ENCODE measurements around the gene CHST8. TPM values are rescaled to one million over a fixed set of nuclear protein-coding genes. Genes with fewer than 3 reads are reported as not detected.

The CHST8 gene
- total and polyA plus RNA-seq, 7 experiments from 2014 or later, result not detected

- no peaks in the 10 kb centered on the region for H3K4me1 ChIP-seq (ENCODE audit: control insufficient read depth in 2 of 2, insufficient read depth in 2 of 2, low read length in 2 of 2)
- CTCF ChIA-PET, result no interaction called here
Measured at GRCh38 chr19:33747273-33747672, 125.5 kb downstream of the CHST8 start.

GRCh38 chr19:33748231-33748630 lies 126.5 kb downstream of the CHST8 start:
- Histone ChIP-seq H3K4me1 (ENCODE audit: control insufficient read depth in 2 of 2, insufficient read depth in 2 of 2, low read length in 2 of 2) (no peaks in the 10 kb centered on the region), H3K27ac (ENCODE audit: low read depth, low read length) (no peak overlapping the region), H3K9me3 (ENCODE audit: control insufficient read depth in 2 of 3, low read length in 3 of 3) (no peaks in the 10 kb centered on the region), H3K36me3 (ENCODE audit: control insufficient read depth in 2 of 3, insufficient read depth in 3 of 3, low read length in 3 of 3) (no peaks in the 10 kb centered on the region), H3K27me3 (ENCODE audit: control insufficient read depth in 2 of 2, insufficient read depth in 2 of 2, low read length in 2 of 2) (no peaks in the 10 kb centered on the region), H3K4me3 (ENCODE audit: low read length) (no peak overlapping the region)
- intact Hi-C loops (cut with micrococcal nuclease), result no loop called here
- Mint-ChIP-seq H3K27ac (no peak overlapping the region), H3K4me3 (no peak overlapping the region), H3K4me1 (no peaks in the 10 kb centered on the region), H3K27me3 (peaks cover 0 to 42% (median 13%) of the 10 kb centered on the region in 5 donors), H3K9me3 (peaks cover 0 to 3% (median 0%) of the 10 kb centered on the region in 11 donors), H3K36me3 (no peaks in the 10 kb centered on the region)
- no peak for ATAC-seq
- CTCF ChIA-PET, result no interaction called here
- POLR2A ChIA-PET, result no interaction called here
- DNase-seq, result no peak

More at GRCh38 chr19:33747273-33747672, 125.5 kb downstream of the CHST8 start:
- no peaks in the 10 kb centered on the region for H3K36me3 Mint-ChIP-seq
- ATAC-seq (no peak), DNase-seq (no peak)
- peaks cover 0 to 44% (median 13%) of the 10 kb centered on the region in 5 donors for H3K27me3 Mint-ChIP-seq
- POLR2A ChIA-PET, result no interaction called here
- Histone ChIP-seq H3K4me3 (ENCODE audit: low read length) (no peak overlapping the region), H3K9me3 (ENCODE audit: control insufficient read depth in 2 of 3, low read length in 3 of 3) (no peaks in the 10 kb centered on the region), H3K27me3 (ENCODE audit: control insufficient read depth in 2 of 2, insufficient read depth in 2 of 2, low read length in 2 of 2) (no peaks in the 10 kb centered on the region), H3K27ac (ENCODE audit: low read depth, low read length) (no peak overlapping the region), H3K36me3 (ENCODE audit: control insufficient read depth in 2 of 3, insufficient read depth in 3 of 3, low read length in 3 of 3) (no peaks in the 10 kb centered on the region)
- peaks cover 0 to 3% (median 0%) of the 10 kb centered on the region in 11 donors for H3K9me3 Mint-ChIP-seq
- H3K4me3 Mint-ChIP-seq, result no peak overlapping the region
- H3K27ac Mint-ChIP-seq, result no peak overlapping the region
- H3K4me1 Mint-ChIP-seq, result no peaks in the 10 kb centered on the region
- intact Hi-C loops (cut with micrococcal nuclease), result no loop called here

GRCh38 chr19:33749016-33749415 lies 127.3 kb downstream of the CHST8 start:
- ATAC-seq (no peak), DNase-seq (no peak)
- Mint-ChIP-seq H3K27ac (no peak overlapping the region), H3K27me3 (peaks cover 0 to 34% (median 12%) of the 10 kb centered on the region in 5 donors), H3K9me3 (peaks cover 0 to 2% (median 0%) of the 10 kb centered on the region in 11 donors), H3K4me3 (no peak overlapping the region), H3K4me1 (no peaks in the 10 kb centered on the region), H3K36me3 (no peaks in the 10 kb centered on the region)
- ChIA-PET POLR2A (no interaction called here), CTCF (interaction anchor here (0.6 kb wide), 1 partner anchor 803 kb away, joined by 3 read pairs; no protein-coding TSS in a partner anchor)
- Histone ChIP-seq H3K36me3 (ENCODE audit: control insufficient read depth in 2 of 3, insufficient read depth in 3 of 3, low read length in 3 of 3) (no peaks in the 10 kb centered on the region), H3K27me3 (ENCODE audit: control insufficient read depth in 2 of 2, insufficient read depth in 2 of 2, low read length in 2 of 2) (no peaks in the 10 kb centered on the region), H3K9me3 (ENCODE audit: control insufficient read depth in 2 of 3, low read length in 3 of 3) (no peaks in the 10 kb centered on the region), H3K27ac (ENCODE audit: low read depth, low read length) (no peak overlapping the region), H3K4me1 (ENCODE audit: control insufficient read depth in 2 of 2, insufficient read depth in 2 of 2, low read length in 2 of 2) (no peaks in the 10 kb centered on the region), H3K4me3 (ENCODE audit: low read length) (no peak overlapping the region)
- intact Hi-C loops (cut with micrococcal nuclease), result no loop called here

GRCh38 chr19:33749619-33750175 lies 127.9 kb downstream of the CHST8 start:
- no peaks in the 10 kb centered on the region for H3K4me1 Mint-ChIP-seq
- Histone ChIP-seq H3K27me3 (ENCODE audit: control insufficient read depth in 2 of 2, insufficient read depth in 2 of 2, low read length in 2 of 2) (no peaks in the 10 kb centered on the region), H3K9me3 (ENCODE audit: control insufficient read depth in 2 of 3, low read length in 3 of 3) (no peaks in the 10 kb centered on the region), H3K27ac (ENCODE audit: low read depth, low read length) (no peak overlapping the region), H3K4me1 (ENCODE audit: control insufficient read depth in 2 of 2, insufficient read depth in 2 of 2, low read length in 2 of 2) (no peaks in the 10 kb centered on the region), H3K36me3 (ENCODE audit: control insufficient read depth in 2 of 3, insufficient read depth in 3 of 3, low read length in 3 of 3) (no peaks in the 10 kb centered on the region), H3K4me3 (ENCODE audit: low read length) (no peak overlapping the region)
- CTCF ChIA-PET, result no interaction called here
- peaks cover 0 to 31% (median 12%) of the 10 kb centered on the region in 5 donors for H3K27me3 Mint-ChIP-seq
- no peak overlapping the region for H3K4me3 Mint-ChIP-seq
- intact Hi-C loops (cut with micrococcal nuclease), result no loop called here
- no peaks in the 10 kb centered on the region for H3K36me3 Mint-ChIP-seq
- H3K27ac Mint-ChIP-seq, result no peak overlapping the region
- DNase-seq, result no peak
- ATAC-seq, result no peak
- no peaks in the 10 kb centered on the region for H3K9me3 Mint-ChIP-seq
- POLR2A ChIA-PET, result no interaction called here

- Histone ChIP-seq H3K27me3 (ENCODE audit: control insufficient read depth in 2 of 2, insufficient read depth in 2 of 2, low read length in 2 of 2) (no peaks in the 10 kb centered on the region), H3K36me3 (ENCODE audit: control insufficient read depth in 2 of 3, insufficient read depth in 3 of 3, low read length in 3 of 3) (no peaks in the 10 kb centered on the region), H3K9me3 (ENCODE audit: control insufficient read depth in 2 of 3, low read length in 3 of 3) (no peaks in the 10 kb centered on the region), H3K4me3 (ENCODE audit: low read length) (no peak overlapping the region), H3K27ac (ENCODE audit: low read depth, low read length) (no peak overlapping the region), H3K4me1 (ENCODE audit: control insufficient read depth in 2 of 2, insufficient read depth in 2 of 2, low read length in 2 of 2) (no peaks in the 10 kb centered on the region)
- no peak overlapping the region for H3K27ac Mint-ChIP-seq
- ATAC-seq, result no peak
- ChIA-PET CTCF (no interaction called here), POLR2A (no interaction called here)
- no peak for DNase-seq
- H3K27me3 Mint-ChIP-seq, result peaks cover 0 to 34% (median 14%) of the 10 kb centered on the region in 5 donors
- H3K4me3 Mint-ChIP-seq, result no peak overlapping the region
- no peaks in the 10 kb centered on the region for H3K4me1 Mint-ChIP-seq
- H3K36me3 Mint-ChIP-seq, result no peaks in the 10 kb centered on the region
- no peaks in the 10 kb centered on the region for H3K9me3 Mint-ChIP-seq
- intact Hi-C loops (cut with micrococcal nuclease), result no loop called here
Measured at GRCh38 chr19:33750587-33751435, 129.1 kb downstream of the CHST8 start.

- intact Hi-C loops (cut with micrococcal nuclease), result no loop called here
- Histone ChIP-seq H3K27me3 (ENCODE audit: control insufficient read depth in 2 of 2, insufficient read depth in 2 of 2, low read length in 2 of 2) (no peaks in the 10 kb centered on the region), H3K36me3 (ENCODE audit: control insufficient read depth in 2 of 3, insufficient read depth in 3 of 3, low read length in 3 of 3) (no peaks in the 10 kb centered on the region), H3K27ac (ENCODE audit: low read depth, low read length) (no peak overlapping the region), H3K4me3 (ENCODE audit: low read length) (no peak overlapping the region), H3K9me3 (ENCODE audit: control insufficient read depth in 2 of 3, low read length in 3 of 3) (no peaks in the 10 kb centered on the region), H3K4me1 (ENCODE audit: control insufficient read depth in 2 of 2, insufficient read depth in 2 of 2, low read length in 2 of 2) (no peaks in the 10 kb centered on the region)
- Mint-ChIP-seq H3K4me3 (no peak overlapping the region), H3K27ac (no peak overlapping the region), H3K4me1 (no peaks in the 10 kb centered on the region), H3K36me3 (no peaks in the 10 kb centered on the region), H3K27me3 (peaks cover 0 to 34% (median 12%) of the 10 kb centered on the region in 5 donors), H3K9me3 (no peaks in the 10 kb centered on the region)
- DNase-seq (no peak), ATAC-seq (no peak)
- CTCF ChIA-PET, result no interaction called here
- POLR2A ChIA-PET, result no interaction called here
Measured at GRCh38 chr19:33751436-33751770, 129.7 kb downstream of the CHST8 start.

Data from naive thymus-derived CD4-positive, alpha-beta T cell (primary cell).